CD4-positive, alpha-beta T cell treated with Interleukin-6 at 100 ng/mL for 8 hours (primary cell): ENCODE measurements around the gene ZNF281.

Experiments
- DNase-seq: peaks from one replicate; pipeline ENCODE4 v3.0.0-alpha.2; 2020; ENCODE audit warnings: mixed read lengths, low spot score

ZNF281 gene

GRCh38 chr1:200386416-200386815 lies 23.4 kb downstream of the ZNF281 start:
- DNase-seq, result no peak

DNA sequence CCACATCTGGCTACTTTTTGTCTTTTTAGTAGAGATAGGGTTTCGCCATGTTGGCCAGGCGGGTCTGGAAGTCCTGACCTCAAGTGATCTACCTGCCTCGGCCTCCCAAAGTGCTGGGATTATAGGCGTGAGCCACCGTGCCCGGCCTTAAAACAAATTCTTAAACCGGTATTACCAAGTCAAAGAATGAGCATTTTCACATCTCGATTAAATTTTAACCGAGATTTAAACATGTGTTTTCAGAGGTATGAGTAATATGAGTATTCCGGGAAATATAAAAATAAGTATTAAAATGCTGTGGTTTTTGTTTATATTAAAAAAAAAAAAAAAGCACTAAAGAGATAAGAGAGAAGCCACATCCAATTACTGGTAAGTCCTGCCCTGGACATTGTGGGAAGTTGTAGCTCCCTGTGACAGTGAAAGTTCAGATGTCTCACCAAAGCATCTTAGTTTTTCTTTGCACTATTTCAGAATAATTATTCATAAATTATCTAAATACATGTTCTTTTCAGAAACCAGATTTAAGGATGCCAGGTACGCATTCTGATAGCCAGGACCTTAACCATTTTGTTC lies 24.9 kb downstream of the ZNF281 start:
- no peak for DNase-seq

- DNase-seq, result no peak
Measured at GRCh38 chr1:200381256-200381984, 28.4 kb downstream of the ZNF281 start.

- DNase-seq, result no peak
Measured at GRCh38 chr1:200380589-200381021, 29.2 kb downstream of the ZNF281 start.

- no peak for DNase-seq
Measured at GRCh38 chr1:200379940-200380588, 29.8 kb downstream of the ZNF281 start.

DNA sequence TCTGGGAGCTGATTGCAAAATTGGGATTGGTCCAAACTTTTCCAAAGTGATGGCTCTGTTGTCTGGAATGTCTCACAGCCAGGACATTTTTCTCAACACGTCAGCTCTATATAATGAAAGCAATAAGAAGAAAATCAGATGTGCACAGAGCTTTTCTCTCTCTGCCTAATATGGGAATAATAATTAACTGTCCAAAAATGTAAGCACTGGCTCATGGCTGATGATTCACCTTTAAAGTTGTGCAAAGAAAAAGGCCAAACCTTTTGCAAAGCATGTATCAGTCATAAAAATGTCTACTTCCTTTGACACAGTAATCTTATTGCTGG lies 30.4 kb downstream of the ZNF281 start:
- no peak for DNase-seq

- no peak for DNase-seq
Measured at GRCh38 chr1:200378096-200378495, 31.7 kb downstream of the ZNF281 start.

- no peak for DNase-seq
Measured at GRCh38 chr1:200376528-200376927, 33.3 kb downstream of the ZNF281 start.

GRCh38 chr1:200374569-200375295 lies 35.1 kb downstream of the ZNF281 start:
- DNase-seq, result no peak

- no peak for DNase-seq
Measured at GRCh38 chr1:200373811-200374231, 36.0 kb downstream of the ZNF281 start.

DNA sequence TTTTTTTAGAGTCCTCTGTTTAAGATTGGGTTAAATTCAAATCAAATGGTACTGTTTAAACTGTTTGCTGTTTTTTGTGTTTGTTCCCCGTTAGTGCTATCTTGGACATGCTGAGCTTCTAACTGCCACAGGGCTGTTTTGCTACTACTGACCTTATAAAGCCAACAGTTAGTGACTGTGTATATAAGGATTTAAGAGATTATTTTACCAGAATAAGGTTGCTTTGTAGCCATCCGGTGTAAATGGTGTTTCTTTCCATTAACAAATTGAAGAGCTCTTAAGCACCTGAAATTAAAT lies 37.0 kb downstream of the ZNF281 start:
- DNase-seq, result no peak

- no peak for DNase-seq
Measured at GRCh38 chr1:200372095-200372884, 37.5 kb downstream of the ZNF281 start.

- DNase-seq, result no peak
Measured at GRCh38 chr1:200369706-200370105, 40.1 kb downstream of the ZNF281 start.

- DNase-seq, result no peak
Measured at GRCh38 chr1:200369131-200369530, 40.7 kb downstream of the ZNF281 start.

- DNase-seq, result no peak
Measured at GRCh38 chr1:200368556-200368955, 41.3 kb downstream of the ZNF281 start.

DNA sequence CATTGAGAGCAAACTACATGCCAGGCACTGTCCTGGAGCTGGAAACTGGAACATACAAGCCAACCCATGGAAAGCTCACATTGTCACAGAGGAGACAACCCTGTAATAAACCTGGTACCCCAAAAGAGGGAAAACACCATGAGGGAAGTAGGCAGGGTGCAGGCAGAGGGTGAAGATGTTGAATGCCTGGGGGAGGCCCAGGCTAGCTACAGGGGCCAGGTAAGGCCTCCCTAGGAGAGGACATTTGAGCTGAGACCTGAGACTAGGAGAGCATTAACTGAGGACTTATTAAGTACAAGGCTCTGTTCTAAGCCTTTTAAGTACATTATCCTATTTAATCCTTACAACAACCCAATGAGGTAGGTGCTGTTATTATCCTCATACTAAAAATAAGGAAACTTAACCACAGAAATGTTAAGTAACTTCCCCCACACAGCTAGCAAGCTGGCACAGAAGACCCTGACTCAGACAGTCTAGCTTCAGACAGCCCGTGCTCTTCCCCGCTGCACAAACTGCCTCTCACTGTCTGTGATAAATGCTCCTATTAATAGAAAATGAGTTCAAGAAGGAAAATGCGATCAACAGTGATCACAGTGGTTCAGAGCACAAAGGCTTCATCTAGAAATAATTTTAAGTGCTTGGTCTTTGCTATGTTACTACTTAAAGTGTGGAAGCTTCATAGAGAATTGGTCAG lies 41.8 kb downstream of the ZNF281 start:
- DNase-seq, result no peak

DNA sequence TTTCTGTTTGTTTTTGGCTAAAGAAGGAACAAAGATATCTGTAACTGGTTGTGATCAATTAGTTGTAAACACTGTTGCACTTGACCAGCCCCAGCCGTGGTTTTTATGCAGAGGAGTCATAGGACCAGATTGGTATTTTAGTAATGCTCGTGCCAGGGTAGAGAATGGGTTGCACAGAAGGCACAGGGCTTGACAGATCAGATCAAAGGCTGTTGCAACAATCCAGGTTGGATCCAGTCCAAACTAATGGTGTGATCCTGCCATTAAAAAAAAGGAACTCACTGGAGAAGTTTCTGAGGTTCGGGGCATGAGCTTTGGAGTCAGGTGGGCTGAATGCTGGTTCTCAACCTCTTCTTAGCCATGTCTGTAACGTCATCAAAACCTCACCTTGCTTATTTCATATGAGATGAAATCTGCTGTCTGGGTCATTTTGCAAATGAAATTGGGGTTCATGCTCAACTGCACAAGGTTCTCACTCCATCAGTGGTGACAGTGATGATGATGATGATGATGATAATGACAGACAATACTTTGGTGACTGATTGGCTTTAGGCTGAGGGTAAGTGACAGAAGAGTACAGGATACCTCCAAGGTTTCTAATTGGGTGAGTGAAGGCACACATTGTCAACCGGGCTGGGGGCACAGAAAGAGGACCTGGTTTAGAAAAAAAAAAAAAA lies 43.1 kb downstream of the ZNF281 start:
- DNase-seq, result no peak

DNA sequence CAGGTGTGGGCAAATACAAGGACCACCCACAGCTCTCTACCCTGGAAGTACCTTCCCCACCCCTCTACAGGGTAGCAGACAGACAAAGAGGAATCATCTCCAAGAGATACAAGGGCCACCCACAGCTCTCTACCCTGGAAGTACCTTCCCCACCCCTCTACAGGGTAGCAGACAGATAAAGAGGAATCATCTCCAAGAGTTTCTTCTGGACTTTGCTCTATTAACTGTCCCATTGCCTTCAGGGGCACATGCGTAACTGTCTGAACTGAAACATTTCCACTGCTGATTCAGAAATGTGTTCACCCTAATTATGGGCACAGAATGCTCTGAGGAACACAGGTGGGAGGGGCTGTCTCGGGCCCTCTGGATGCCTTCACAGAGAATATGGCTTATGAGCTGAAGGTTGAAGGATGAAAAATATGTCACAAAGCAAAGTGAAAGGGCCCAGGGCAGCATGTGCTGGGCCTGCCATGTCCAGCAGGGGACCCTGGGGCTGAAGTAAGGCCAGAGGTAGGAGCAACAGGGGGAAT lies 43.9 kb downstream of the ZNF281 start:
- DNase-seq, result no peak

DNA sequence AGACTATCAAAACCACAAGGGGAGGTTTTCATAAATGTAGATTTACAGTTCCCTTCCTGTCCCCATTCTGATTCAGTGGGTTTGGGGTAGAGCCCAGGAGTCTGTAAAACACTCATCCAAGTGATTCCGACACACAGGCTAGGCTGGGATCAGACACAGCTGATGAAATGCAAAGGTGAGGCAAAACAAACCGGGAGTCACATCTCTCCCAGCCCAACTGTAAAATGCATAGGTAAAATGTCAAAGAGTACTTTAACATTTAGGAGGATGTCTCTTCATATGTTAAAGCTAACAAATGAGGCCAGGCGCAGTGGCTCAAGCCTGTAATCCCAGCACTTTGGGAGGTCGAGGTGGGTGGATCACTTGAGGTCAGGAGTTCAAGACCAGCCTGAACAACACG lies 45.0 kb downstream of the ZNF281 start:
- no peak for DNase-seq

DNA sequence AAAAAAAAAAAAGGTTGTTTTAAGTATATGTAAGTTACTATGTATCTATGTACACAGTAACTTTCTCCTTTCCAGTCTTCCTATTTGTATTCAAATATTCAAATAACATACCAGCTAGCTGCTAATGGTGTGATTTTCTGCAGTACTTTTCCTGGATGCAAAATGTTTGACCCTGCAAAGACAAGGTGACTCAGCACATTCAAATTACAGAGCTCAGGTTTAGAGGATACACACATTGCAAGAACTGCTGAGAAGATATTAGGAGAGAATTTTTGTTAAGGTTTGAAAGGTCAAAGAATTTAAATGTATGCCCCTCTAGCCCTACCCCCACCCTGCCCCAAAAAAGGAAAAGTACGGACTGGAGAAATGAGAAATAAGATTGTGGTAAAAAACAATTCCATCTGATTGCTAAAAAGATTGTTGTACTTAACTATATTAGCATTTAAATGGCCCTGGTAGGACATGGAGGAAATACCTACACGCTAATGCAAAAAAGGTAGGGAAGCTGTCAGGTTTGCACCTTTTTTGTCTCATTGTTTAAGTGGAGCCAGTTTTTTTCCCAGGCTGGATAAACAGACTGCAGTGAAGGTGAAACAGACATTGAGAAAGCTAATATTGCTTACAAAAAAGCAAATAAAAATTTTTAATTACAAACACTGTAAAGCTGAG lies 45.6 kb downstream of the ZNF281 start:
- no peak for DNase-seq
